ENCODE measurements around the gene MLLT6. TPM values are rescaled to one million over a fixed set of nuclear protein-coding genes. Genes with fewer than 3 reads are reported as not detected.

MLLT6 gene
- total and polyA plus RNA-seq, 2 of the 13 experiments (the other 11 are each of a cell fraction or from before 2014, with no cell fraction given), result 50.7 to 69.5 TPM

GRCh38 chr17:38674749-38675615 is 30.1 kb upstream of the MLLT6 start, which contains the start of gene EPOP (continued):
- peak; percentile 22; the same call in 1 of the 2 replicates for TF ChIP-seq SOX13 (IDR thresholded peaks at IDR 0.05)
- TF ChIP-seq SOX13 (CRISPR knock-in tag; conservative IDR thresholded peaks at IDR 0.05 in 1 of 2, IDR thresholded peaks at IDR 0.05 in 1 of 2), result peak in 1 of 2 experiments; percentile 57; a peak in 1 of 4 replicates
- TF ChIP-seq KLF12 (CRISPR knock-in tag; IDR thresholded peaks at IDR 0.05; ENCODE audit: borderline replicate concordance), result peak; percentile 84
- no peak for TF ChIP-seq MBNL3 (CRISPR knock-in tag; conservative IDR thresholded peaks at IDR 0.05)
- peak; percentile 87 for TF ChIP-seq IRF2 (CRISPR knock-in tag; IDR thresholded peaks at IDR 0.05)
- TF ChIP-seq ZNF614 (CRISPR knock-in tag; IDR thresholded peaks at IDR 0.05; ENCODE audit: borderline replicate concordance), result peak; percentile 91
- TF ChIP-seq JUNB (CRISPR knock-in tag; IDR thresholded peaks at IDR 0.05; ENCODE audit: borderline replicate concordance), result peak; percentile 73; the same call in 1 of the 2 replicates
- 0 out of 2 replicates have a peak, but pooled peaks have one; percentile 12 for TF ChIP-seq HNF4A (CRISPR knock-in tag; IDR thresholded peaks at IDR 0.05)
- TF ChIP-seq DBP (CRISPR knock-in tag; IDR thresholded peaks at IDR 0.05; ENCODE audit: not compliant biosample characterization), result peak; percentile 60
- TF ChIP-seq, protein P1, sequence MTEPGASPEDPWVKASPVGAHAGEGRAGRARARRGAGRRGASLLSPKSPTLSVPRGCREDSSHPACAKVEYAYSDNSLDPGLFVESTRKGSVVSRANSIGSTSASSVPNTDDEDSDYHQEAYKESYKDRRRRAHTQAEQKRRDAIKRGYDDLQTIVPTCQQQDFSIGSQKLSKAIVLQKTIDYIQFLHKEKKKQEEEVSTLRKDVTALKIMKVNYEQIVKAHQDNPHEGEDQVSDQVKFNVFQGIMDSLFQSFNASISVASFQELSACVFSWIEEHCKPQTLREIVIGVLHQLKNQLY (CRISPR knock-in tag; IDR thresholded peaks at IDR 0.05), result peak; percentile 92
- TF ChIP-seq NR2F2 (IDR thresholded peaks at IDR 0.05; ENCODE audit: borderline replicate concordance, low read depth), result no peak
- TF ChIP-seq PCBP1 (IDR thresholded peaks at IDR 0.05; ENCODE audit: borderline replicate concordance, low read depth, low read length), result no peak
- no peak for TF ChIP-seq MZF1 (CRISPR knock-in tag; IDR thresholded peaks at IDR 0.05; ENCODE audit: borderline replicate concordance)
- peak; percentile 82 for TF ChIP-seq ATF2 (CRISPR knock-in tag; IDR thresholded peaks at IDR 0.05)
- no peak for TF ChIP-seq ZNF33A (CRISPR knock-in tag; IDR thresholded peaks at IDR 0.05; ENCODE audit: borderline replicate concordance)
- TF ChIP-seq ZNF414 (CRISPR knock-in tag; IDR thresholded peaks at IDR 0.05), result peak; percentile 79; the same call in 1 of the 2 replicates
- TF ChIP-seq BRD4 (CRISPR knock-in tag; IDR thresholded peaks at IDR 0.05), result peak; percentile 64; the same call in 1 of the 2 replicates
- no peak for TF ChIP-seq HCFC1 (IDR thresholded peaks at IDR 0.05; ENCODE audit: low read depth, low read length)
- peak; percentile 89 for TF ChIP-seq MED8 (CRISPR knock-in tag; IDR thresholded peaks at IDR 0.05; ENCODE audit: insufficient replicate concordance)
- TF ChIP-seq ZNF263 (CRISPR knock-in tag; IDR thresholded peaks at IDR 0.05), result peak; percentile 80
- TF ChIP-seq ZNF639 (CRISPR knock-in tag; conservative IDR thresholded peaks at IDR 0.05), result peak; percentile 87
- TF ChIP-seq RBFOX2 (IDR thresholded peaks at IDR 0.05; ENCODE audit: low read depth, low read length), result peak; percentile 90
- peak; percentile 64; the same call in 1 of the 2 replicates for TF ChIP-seq KLF11 (CRISPR knock-in tag; IDR thresholded peaks at IDR 0.05)

Data from HepG2 (cell line).